IPS DF 4.7 (cell line): ENCODE measurements around the gene PPARG.
"Not testable (repeated sequence)": the region's sequence is repeated elsewhere in the genome, so short reads cannot be mapped to it uniquely, and the experiment has no call there.

Experiments used
- DNase-seq: peaks from one replicate; pipeline ENCODE4 v3.0.0-alpha.2; 2013; ENCODE audit warnings: low spot score; ENCODE audit errors: extremely low read depth

Gene PPARG

DNA sequence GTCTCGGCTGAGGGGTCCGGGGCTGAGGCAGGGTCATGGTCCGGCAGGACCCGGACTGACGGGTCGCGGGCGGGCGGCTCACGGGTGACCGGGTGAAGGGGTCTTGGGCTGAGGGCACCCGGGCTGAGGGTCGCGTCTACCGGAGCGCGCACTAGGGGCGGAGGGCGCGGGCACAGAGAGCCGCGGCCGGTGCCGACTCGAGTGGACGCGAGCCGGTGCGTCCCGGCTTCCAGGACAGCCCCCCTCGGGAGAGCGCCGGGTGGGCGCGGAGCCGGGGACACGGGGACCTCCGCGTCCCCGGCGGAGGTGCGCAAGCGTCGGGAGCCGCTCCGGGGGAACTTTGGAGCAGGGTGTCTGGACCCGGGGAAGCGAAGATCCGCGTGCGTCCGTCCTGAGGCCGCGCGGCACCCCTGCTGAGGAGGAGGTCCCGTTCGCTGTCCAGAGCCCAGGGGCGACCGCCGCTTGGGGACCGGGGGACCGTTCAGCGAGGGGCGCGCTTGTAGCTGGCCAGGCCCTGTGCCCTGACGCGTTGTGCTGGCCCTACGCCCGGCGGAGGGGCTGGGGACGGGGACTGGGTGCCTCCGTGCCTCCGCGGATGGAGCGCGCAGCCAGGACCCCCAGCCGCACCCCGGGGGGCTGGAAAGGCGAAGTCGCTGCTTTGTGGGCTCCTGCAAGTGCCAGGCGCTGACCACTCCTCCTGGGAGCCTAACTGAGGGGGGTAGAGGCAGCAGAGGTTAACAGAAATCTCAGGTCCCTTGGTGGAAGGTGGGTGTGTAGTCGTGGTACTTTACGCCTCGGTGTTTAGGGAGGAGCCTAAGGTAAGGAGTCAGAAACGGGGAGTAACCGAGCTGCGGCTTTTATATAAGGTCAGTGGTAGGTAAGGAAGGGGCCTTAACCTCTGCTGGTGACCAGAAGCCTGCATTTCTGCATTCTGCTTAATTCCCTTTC is at the start of gene PPARG:
PPARG (plus strand) TSS at position 889 of the 948 bp plus-strand sequence. CDS start 90,642 bp downstream, outside the sequence.
- DNase-seq = no peak

DNA sequence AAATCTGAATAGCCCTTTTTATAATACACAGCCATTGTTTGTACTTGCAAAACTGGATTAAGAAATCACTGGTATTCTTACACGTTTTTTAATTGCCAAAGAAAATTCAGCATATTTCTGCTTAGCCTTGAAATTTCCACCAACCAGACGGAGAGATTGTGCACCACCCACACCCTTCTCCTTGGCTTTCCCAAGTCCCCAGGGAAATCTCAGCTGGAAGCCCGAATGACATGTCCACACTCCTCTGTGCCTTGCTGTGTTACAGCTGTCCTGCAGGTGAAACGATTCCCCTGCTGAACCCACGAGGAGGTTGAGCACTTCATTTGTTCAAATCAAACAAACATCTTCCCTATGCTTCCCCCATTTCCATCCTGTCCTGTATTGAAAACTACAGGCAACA is 49.6 kb upstream of the PPARG start:
- no peak for DNase-seq

DNA sequence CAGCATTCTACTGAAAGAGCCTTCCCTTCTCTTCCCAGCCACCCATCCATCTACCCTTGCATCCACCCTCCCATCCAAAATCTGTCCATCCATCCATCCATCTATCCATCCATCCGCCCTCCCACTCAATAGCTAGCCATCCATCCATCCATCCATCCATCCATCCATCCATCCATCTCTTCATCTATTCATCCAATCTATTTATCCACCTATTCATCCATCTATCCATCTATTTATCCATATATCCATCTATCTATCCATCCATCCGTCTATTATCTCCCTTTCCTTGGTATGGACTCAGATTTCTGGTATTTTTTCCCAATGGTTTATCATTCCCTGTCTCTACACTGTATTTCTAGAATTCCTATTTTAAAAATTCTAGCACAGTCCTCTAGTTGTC is 46.1 kb upstream of the PPARG start:
- DNase-seq = no peak

DNA sequence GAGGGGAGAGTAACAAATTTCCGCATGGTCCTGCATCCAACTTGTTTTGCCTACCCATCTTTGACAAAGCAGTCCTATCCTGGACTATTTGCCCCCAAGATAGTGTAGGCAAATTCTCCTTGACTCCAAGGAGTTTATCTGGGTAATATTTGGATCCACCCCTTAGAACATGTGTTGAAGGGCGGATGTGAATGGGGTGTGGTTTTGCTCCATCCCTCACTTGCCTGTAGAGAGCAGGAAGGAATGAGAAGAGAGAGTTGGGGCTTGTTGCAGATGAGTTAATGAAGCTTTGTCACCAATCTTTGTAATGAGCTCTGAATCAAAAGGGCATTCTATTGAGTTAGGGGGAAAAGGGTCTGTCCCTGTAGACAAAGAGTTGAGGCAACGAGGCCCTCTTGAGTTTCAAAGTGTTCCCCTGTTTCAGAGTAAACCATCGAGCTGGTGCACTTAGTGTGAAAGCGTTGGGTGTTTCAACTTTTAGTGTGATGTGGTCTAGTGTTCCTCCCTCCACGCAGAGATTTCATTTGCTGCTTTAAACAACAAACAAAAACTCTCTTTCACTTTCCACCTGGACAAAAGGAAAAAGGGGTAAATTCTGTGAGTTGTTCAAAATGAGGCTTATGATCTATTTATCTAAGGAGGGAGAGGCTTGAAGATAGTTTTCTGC is 42.2 kb upstream of the PPARG start:
- DNase-seq = no peak

DNA sequence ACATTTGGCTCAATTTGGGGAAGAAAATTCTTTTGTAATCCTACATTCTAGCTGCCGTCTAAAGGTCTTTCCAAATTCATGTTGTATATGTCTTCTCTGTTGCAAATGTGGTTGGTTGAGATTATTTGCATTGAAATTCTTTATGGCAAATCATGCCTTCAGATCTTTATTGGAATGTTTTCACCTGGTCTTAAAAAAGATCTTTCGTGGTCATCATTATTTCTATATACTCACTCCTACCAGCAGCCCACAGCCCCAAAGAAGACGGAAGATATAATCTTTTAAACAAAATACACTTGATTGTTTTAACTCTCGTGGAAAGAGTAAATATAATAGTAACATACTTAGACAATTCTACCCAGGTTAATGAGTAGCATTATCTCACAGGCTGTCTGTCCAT is 41.5 kb upstream of the PPARG start:
- no peak for DNase-seq

DNA sequence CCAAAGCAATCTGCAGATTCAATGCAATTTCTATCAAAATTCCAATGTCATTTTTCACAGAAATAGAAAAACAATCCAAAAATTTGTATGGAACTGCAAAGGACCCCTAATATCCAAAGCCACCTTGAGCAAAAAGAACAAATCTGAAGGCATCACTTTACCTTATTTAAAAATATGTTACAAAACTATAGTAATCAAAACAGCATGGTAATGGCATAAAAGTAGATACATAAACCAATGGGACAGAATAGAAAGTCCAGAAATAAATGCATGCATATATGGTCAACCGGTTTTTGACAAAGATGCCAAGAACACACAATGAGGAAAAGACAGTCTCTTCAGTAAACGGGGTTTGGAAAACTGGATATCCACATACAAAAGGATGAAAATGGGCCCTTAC is 39.4 kb upstream of the PPARG start:
- DNase-seq = no peak

DNA sequence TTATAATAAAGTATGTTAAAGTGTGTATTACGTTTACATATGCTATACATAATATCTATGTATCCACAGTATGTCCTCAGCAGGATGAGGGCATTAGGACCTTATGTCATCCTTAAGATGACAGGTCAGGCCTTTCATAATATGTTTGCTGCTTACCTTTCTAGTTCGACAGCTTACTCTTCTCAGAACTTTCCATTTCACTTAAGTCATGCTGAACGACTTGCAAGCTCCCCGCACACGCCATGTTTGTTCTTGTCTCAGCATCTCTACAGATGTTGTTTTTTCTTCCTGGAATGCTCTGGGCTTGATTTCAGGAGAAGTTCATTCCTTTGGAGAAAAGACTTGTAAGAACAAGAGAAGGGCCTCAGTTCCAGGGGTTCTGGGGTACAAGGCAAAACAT is 36.0 kb upstream of the PPARG start:
- no peak for DNase-seq

DNA sequence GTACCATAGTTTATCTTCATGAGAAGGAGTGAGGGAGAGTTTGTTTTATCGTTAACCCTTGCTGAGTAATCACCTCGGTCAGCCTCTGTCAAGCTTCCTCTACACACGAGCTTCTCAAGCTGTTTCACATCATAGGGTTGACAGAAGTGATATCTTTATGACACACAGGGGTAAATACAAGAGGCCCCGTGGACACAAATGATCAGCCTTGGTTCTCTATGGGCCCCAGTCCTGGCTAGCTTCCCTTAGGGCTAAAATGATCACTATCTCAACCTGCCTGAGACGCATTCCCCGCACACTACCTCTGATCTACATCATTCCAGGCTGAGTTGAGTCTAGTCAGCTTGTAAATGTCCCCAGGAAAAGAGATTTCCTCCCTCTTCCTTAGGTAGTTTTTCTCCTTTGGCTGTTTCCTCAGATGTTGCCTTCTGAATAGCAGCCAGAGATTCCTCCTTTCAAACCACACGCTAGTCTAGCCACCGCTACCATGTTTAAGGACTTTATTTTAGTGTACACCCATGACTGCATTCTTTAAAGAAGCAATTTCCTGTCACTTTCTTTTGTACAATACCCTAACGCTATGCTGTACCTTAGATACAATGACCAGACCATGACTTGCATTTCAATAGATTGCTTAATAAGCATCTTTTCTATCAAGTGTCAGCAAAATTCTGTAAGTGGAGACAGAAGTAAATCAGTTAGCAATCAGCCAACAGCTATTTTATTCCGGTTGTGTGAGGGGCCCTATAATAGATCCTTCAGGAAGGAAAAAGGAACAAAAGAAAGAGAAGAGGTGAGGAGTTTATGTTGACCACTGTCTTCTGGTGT is 35.1 kb upstream of the PPARG start:
- no peak for DNase-seq

DNA sequence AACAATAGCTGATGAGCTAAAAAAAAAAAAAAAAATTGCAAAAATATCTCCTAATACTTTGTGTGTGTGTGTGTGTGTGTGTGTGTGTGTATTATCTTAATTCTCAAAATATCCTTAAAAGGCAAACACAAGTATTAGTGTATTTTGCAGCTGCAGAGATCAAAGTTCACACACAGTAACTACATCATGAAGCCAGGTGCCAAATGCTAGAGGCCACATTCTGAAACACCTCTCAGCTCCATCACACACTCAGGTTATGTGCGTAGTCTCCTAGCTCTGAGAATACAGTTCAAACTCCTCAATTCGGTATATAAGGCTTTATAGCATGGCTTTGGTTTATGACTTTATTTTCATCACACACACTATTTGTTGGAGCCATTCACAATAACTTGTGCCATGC is 33.5 kb upstream of the PPARG start:
- no peak for DNase-seq

DNA sequence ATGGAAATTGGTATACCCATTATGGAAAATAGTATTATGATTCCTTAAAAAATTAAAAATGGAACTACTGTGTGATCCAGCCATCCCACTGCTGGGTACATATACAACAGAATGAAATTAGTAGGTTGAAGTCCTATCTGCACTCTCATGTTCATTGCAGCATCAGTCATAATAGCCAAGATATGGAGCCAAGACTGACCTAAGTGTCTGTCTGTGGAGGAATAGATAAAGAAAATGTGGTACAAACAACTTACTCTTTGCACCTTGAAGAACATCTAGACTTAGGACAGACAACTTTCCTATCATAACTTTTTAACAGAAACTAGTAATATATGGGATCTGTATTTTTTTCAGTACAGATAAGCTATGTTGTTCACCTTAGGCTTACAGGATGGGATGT is 30.0 kb upstream of the PPARG start:
- DNase-seq = no peak

DNA sequence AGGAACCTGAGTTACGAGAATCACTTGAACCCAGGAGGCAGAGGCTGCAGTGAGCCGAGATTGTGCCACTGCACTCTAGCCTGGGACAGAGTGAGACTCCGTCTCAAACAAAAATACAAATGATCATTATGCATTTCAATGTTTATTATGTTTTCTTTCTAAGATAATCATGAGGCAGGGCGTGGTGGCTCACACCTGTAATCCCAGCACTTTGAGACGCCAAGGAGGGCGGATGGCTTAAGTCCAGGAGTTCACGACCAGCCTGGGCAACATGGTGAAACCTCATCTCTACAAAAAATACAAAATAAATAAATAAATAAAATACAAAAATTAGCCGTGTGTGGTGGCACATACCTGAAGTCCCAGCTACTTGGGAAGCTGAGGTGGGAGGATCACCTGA is 26.7 kb upstream of the PPARG start:
- not testable (repeated sequence) for DNase-seq

DNA sequence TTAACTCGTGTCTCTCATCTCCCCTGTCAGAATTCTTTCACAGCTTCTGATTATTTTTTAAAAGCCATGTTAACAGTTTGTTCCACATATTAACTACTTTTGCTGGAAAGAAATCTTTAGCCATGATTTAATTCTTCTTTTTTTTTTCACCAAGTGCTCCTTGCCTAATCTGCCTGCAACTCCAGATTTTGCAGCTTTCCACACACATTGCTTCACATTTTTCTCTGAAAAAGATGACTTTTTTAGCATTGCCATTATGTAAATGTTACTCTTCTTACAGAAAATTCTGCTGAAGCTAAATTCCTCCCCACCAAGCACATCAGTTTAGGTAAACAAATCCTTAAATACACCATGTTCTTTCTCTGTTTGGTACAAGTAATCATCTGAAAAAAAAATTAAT is 23.4 kb upstream of the PPARG start:
- DNase-seq = no peak

DNA sequence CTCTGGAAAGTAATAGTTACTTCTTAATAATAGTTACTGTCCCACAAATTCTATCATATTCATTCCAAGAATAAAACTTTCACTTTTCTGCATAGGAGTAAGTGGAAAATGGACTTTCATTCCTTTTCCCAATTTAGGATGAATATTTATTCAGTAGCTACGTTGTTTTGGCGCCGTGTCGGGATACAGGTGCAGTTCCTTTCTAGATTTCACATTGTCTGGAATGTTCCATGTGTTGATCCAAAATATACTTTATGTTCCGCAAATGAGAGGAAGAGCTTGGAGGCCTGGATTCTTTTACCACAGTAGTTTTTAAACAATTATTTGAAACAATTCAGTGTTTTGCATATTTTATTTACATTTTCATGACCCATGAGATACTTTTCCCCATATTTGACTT is 22.8 kb upstream of the PPARG start:
- no peak for DNase-seq

DNA sequence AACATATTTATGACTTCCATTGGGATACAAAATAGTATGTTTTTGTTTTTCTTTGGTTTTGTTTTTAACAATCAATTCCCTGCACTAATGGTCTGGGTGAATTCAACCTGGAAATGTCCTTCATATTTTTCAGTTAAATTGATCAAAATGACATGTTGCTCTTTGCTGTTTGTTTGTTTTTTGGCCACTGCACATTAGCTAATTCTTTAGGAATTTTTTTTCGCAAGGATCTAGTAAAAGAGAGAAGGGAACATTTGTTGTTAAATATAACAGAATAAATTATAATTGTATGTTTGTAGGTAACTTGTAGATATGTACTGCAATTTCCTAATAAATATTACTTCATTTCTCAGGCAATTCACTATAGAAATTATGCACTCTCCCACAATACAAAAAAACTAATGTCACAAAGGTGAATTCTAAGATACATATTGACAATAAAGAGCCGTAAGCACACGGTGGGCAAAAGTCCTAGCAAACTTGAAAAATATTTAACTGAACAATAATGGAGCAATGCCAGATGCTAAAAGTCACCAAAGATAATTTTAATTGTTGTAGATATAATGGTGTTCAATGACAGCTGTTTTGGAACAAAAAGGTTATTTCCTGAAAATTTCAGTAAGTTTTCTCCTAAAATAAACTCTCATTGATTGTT is 21.4 kb upstream of the PPARG start:
- no peak for DNase-seq

DNA sequence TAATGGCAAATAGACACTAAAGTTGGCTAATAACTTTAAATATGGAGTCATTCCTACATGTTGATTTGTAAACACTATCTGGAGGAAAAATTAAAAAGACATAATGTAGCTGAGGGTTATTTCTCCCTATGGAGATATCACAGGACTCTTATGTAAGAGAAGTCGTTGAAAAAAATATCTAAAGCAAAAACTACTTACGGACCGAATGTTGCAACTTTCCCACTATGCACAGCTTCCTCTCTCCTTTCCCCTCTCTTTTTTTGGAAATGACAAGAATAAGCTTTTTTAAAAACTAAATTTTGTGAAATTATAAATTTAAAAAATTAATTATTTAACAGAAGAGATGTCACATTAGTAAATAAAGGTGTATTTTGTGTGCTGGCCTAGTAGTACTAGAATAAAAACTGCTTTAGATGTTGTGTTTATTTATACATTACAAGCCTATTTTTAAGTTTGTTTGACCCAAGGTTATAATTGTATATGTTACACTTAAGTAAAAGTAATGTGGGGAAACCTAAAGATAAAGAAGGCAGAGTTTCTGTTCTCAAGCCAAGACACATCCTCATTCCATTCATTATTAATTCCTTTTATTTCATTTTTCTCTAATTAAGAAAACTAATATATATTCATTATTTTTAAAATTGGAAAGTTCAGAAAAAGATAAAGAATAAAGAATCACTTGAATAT is 20.7 kb upstream of the PPARG start:
- DNase-seq = no peak

DNA sequence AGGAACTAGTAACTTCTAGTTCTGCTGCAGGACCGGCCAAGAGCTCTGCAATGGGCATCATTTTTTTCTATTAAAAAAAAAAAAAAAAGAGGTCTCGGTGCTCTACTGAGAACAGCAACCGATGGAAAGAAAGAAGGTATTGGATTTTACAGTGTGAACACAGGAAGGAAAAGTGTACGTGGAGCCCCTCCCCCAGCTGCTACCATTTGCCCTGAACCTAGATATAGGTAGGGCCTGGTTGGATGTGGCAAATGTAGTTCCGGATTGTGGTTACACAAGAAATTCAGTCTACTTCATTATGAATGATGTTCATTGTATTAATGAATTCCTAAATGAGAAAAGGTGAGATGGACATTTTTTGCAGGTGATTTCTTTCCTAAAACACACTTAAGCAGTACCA is 17.9 kb upstream of the PPARG start:
- no peak for DNase-seq

DNA sequence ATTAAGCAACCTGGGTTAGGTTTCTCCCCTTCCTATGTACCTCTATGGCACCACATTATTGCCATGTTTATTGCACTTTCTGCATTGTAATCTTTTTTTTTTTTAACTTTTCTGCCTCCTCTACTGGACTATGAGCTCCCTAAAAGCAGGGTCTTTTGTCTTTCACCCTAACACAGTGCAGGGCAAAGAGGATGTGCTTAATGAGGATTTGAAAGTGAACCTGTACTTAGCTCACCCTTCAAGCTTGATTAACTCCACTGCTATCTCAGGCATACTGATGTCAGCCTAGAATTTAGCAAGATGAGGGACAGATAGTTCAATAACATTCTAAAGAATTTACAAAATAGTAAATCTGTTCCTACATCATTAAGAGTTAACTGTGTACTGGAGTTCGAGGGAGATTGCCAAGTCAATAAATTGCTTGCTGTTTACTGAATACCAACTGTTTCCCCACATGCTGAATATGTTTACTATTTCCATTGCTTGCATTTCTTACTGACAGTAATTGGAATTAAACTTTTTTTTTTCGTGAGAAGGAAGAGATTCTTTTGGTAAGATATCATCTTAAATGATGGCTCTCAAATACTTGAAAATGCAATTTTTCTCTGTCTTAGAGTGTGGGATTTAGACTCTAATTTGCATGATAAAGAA is 15.7 kb upstream of the PPARG start:
- DNase-seq = no peak

DNA sequence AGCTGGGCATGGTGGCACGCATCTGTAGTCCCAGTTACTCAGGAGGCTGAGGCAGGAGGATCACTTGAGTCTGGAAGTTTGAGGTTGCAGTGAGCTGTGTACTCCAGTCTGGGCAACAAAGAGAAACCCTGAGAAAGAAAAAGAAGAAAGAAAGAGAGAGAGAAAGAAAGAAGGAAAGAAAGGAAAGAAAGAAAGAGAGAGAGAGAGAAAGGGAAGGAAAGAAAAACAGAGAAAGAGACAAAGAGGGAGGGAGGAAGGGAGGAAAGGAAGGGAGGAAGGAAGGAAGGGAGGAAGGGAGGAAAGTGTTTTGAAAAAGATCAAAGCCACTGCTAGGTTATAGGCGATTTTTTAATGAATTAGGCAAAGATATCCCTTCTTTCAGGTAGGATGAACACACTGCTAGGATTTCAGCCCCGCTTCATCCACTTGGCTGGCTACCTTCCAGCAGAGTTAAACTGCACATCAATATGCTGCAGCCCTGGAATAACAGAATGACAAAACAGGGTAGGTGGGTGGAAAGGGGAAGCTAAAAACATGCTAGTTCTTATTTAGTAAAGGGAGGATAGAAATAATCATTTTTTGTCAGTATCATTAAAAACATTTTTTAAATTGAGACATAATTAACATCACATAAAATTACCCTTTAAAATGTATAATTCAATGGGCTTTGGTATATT is 12.8 kb upstream of the PPARG start:
- DNase-seq = no peak

DNA sequence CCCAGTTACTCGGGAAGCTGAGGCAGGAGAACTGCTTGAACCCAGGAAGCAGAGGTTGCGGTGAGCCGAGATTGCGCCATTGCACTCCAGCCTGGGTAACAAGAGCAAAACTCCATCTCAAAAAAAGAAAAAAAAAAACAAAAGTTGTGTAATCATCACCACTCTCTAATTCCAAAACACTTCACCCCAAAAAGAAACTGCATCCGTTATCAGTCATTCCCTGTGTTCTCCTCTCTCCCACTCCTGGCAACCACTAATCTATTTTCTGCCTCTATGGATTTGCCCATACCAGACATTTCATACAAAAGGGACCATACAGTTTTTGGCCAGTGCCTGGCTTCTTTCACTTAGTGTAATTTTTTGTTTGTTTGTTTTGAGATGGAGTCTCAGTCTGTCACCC is 12.0 kb upstream of the PPARG start:
- not testable (repeated sequence) for DNase-seq

DNA sequence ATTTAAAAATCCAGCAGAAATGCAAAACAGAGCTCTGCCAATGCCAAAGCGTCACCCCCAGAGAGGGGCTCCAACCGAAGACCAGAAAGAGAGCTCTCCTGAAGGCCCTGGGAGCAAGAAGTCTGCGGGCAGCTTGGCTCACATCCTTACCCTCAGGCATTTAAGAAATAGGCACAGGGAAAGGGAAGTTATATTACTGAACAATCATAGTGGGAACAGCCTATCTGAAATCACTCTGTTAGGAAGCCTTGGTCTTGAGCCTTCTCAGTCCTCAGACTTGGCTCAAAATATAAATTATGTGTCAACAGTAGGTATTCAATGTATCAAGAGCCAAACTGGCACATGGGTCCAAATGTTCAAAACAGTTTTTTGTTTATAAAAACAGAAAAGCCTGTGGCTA is 10.3 kb upstream of the PPARG start:
- DNase-seq = no peak
